GM21576 (cell line): ENCODE measurements around the gene ALG12.
"Not testable (repeated sequence)": the region's sequence is repeated elsewhere in the genome, so short reads cannot be mapped to it uniquely, and the experiment has no call there.

Experiments used
- ATAC-seq: cut with Tn5 transposase; IDR thresholded peaks from one replicate; pipeline ENCODE4 v1.9.1; 2021; ENCODE audit warnings: mild to moderate bottlenecking, moderate library complexity; ENCODE audit not compliant: unreplicated experiment

Gene ALG12

DNA sequence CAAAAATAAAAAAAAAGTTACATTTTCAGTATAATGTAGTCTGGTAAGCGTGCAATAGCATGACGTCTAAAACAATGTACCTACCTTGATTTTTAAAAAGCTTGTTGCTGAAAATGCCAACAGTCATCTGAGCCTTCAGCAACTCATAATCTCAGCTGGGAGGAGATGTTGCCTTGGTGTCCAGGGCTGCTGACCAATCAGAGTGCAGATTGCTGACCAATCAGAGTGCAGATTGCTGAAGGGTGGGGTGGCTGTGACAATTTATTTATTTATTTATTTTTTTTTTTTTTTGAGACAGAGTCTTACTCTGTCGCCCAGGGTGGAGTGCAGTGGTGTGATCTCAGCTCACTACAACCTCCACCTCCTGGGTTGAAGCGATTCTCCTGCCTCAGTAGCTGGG lies 46.8 kb downstream of the ALG12 start:
- ATAC-seq = no peak

DNA sequence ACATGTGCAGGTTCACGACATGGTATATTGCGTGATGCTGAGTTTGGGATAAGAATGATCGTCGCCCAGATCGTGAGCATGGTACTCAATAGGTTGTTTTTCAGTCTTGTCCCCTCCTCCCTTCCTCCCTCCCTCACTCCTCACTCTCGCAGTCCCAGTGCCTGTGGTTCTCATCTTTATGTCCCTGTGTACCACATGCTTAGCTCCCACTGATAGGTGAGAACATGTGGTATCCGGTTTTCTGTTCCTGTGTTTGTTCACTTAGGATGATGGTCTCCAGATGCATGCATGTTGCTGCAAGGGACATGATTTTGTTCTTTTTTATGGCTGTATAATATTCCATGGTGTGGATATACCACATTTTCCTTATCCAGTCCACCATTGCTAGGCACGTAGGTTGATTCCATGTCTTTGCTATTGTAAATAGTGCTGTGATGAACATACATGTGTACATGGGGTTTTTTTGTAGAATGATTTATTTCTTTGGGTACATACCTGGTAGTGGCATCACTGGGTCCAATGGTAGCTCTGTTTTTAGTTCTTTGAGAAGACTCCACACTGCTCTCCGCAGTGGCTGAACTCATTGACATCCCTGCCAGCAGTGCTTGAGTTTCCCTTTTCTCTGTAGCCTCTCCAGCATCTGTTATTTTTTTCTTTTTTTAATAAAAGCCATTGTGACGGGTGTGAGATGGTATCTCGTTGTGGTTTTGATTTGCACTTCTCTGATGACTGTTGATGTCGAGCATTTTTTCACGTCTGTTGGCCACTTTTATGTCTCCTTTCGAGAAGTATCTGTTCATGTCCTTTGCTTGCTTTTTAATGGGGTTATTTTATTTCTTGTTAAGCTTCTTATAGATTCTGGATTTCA lies 48.2 kb downstream of the ALG12 start:
- no peak for ATAC-seq

GRCh38 chr22:49869086-49869830 lies 49.0 kb downstream of the ALG12 start:
- ATAC-seq = no peak

GRCh38 chr22:49867303-49868265 lies 50.7 kb downstream of the ALG12 start:
- no peak for ATAC-seq

DNA sequence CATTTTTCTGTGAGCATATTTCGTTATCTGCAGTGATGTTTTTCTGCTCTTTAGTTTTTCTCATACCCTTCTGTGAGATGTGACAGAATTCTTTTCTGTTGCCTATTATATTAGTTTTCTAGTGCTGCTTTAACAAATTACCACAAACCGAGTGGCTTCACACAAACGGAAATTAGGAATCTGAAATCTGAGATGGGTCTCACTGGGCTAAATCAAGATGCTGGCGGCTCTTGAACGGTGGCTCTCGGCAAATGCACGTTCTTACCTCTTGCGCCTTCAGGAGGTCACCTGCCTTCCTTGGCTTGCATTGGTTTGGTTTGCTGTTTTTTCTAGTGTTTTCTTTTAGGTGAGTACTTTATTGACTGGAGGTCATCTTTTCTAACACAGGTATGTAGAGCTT lies 51.6 kb downstream of the ALG12 start:
- ATAC-seq = no peak

GRCh38 chr22:49866134-49866533 lies 52.1 kb downstream of the ALG12 start:
- no peak for ATAC-seq

- ATAC-seq = no peak
These were observed 53.1 kb downstream of the ALG12 start for GRCh38 chr22:49865156-49865555.

GRCh38 chr22:49863931-49864330 lies 54.3 kb downstream of the ALG12 start:
- ATAC-seq = no peak

GRCh38 chr22:49862496-49862776 lies 55.8 kb downstream of the ALG12 start:
- no peak for ATAC-seq

DNA sequence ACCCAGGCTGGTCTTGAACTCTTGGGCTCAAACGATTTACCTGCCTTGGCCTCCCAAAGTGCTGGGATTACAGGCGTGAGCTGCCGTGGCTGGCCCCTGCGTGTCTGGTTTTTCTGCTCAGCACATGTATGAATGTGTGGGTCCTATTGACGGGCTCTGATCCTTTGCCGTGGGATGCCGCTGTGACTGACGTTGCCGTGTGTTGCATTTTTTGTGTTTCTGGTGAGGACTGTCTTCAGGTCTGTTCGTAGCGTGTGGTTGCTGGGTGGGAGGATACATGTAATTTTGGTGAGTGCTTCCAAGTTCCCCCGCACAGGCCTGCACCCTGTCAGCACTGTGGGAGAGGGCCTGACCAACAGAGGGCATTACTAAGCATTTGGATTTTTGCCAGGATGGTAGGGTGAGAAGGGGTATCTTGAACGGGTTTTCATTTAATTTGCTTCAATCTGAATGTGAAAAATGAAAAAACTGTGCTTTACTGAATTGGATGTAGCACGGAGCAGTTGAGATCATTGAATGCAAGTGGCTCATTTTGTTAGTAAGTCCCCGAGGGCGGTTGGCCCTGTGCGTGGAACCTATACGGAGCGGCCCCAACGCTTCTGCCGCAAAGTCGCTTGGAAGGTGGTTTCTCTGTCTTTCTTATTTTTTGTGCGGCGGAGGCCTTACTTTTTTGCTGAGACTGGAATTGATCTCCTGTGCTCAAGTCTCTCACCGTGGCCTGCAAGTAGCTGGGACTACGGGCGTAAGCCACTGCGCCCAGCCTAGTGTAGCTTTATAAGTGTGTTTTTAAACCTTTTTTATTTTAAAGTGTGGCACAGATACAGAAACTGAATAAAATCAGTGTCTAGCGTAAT lies 56.4 kb downstream of the ALG12 start:
- no peak for ATAC-seq

DNA sequence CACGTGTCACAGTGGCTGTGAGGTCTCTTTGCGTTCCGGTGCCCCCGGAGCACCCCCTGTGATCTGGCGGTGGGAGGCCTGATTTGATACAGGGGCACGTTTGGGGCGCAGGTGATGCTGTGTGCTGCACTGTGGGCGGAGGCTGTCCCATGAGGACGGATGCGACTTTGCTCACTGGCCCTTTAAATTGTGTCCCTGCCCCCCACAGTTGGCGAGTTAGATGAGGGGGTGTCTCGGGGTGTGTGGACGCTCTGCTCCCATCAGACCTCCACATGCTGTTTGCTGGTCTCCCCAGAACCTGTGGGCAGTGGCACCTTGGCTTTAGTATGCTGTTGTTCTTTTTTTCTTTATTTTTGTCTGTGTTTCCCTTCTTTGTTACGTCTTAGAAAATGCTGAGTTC lies 59.4 kb downstream of the ALG12 start:
- ATAC-seq = no peak

GRCh38 chr22:49856766-49857618 lies 61.2 kb downstream of the ALG12 start:
- ATAC-seq = no peak

DNA sequence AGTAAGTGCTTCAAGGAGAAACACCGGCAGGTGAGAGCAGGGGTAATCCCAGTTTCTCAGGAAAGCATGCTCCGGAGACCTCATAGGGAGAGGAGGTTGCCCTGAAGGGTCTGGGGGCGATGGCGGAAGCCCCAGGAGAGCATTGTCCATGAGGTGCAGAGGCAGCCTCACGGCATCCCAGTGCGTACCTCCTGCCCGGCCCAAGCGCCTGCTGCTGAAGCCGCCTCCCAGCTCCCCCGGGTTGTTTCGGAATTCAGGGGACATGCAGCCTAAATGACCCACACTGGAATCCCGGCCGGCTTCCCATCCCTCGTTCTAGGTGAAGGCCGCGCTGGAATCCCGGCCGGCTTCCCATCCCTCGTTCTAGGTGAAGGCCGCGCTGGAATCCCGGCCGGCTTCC lies 61.9 kb downstream of the ALG12 start:
- no peak for ATAC-seq

DNA sequence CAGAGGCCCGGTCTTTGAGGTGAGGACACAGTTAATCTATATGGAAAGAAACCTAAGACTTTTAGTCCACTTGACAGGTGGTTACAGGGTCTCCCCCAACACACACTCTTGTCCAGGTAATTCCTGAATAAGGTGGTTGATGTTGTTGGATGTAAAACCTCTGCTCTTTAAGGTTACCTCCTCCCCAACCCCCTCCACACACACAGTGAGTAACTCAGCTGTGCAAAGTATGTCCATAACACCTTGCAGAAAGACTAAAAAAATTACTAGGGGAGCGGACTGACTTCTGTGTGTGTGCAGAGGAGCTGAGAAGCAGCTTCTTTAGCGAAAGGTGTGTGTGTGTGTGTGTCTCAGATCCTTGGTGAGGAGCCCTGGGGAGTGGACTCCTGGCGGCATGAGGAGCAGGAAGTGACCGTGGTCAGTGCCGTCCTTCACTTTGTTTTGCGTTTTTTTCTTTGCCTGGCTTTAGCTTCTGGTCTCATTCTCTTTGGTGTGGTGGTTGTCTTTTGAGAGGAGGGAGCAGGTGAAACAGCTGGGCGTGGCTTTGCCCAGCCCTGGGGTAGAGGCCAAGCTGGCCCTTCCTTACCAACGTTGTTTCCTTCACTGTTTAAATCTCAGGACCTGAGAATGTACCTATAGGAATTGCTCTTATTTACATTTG lies 62.9 kb downstream of the ALG12 start:
- ATAC-seq = no peak

GRCh38 chr22:49853981-49854831 lies 64.0 kb downstream of the ALG12 start:
- peak; percentile 27 for ATAC-seq

DNA sequence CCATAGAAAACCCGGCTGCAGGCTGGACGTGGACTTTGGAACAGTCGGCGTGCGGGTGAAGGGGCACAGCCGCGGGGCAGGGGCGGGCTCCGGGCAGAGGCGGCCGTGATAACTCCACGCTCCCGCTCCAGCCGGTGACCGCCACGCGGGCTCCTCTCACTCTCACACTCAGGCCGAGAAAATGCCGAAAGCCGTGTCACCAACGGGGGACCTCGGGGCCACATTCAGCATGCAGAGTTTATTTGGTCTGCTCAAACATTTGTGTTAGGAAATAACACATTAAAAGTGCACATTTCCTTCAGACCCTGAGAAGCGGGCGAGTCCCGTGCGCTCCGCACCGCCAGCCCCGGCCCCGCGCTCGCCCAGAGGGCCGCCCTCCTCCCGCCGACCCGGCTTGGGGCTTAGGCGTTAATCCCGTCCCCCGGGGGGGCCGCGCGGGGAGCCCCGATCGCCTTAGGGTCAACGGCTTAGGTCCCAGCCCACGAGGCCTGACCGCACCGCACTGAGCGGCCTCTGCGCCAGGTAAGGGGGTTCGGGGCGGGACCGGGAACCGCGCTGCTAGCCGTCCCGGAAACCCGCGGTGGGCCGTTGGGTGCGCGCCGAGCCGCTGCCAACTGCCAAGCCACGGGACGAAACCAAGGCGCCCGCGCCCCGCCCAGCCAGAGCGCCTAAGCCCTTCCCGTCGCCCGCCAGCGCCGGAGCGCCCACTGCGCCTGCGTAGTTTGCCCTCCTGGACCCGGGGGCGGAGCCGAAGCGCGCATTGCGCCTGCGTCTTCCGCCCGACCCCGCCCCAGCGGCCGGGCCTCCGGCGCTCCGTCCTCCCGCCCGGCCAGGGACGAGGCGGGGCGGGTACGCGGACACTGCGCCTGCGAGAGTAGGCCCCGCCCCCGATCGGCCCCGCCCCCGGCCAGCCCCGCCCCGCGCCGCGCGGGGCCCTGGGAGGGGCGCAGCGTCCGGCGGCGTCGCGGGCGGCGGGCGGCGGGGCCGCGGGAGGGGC lies 65.0 kb downstream of the ALG12 start, which contains the start of gene ZBED4:
Gene ZBED4 (plus strand): TSS at position 947 of the 997 bp plus-strand sequence. CDS start 29,819 bp downstream, outside the sequence.
- peak; percentile 61 for ATAC-seq

DNA sequence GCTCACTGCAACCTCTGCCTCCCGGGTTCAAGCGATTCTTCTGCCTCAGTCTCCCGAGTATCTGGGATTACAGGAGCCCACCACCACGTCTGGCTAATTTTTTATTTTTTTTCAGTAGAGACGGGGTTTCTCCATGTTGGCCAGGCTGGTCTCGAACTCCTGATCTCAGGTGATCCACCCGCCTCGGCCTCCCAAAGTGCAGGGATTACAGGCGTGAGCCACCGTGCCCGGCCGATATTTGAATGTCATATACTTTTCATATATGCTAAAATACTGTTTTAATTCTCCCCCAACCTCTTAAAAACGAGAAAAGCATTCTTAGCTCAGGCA lies 65.7 kb downstream of the ALG12 start:
- ATAC-seq = not testable (repeated sequence)
